Effector CD4-positive, alpha-beta T cell (primary cell): ENCODE results near the gene SV2B.

Experiments used
- DNase-seq: peaks from one replicate; pipeline ENCODE4 v3.0.0-alpha.2; 2020

SV2B gene

DNA sequence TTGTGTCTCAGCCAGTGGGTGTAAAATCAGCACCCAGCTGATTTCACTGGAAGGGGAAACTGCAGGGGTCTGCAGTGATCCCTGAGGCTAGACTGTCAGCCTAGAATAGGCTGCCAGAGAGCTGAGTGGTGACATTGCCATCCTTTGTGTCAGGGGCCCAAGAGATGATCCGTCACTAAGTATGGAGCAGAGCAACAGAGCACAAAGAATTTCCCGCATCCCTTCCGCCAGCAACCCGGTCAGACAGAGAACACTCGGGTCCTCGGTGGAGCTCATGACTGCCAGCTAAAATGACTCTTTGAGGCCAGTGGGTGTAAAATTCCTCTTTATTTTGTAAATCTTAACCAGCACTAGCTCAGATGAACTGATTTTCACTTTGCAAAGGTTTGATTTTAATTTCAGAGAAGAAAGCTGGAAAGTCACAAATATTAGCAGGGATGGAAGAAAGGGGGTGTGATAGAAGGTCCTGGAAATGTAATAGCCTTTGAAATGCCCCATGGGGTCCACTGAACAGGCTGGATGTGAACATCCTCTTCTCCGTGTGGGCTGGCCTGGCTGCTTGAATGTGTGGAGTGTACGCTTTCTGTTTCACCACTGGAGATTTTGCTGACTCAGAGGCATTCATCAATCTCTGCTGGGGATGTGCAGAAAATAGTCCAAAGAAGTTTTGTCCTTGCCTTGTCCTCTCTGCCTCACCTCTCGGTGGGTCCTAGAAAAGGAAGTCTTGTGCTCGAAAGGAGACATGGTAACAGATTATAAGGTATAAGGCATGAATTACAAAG, 138.8 kb downstream of the SV2B start:
- DNase-seq: no peak

DNA sequence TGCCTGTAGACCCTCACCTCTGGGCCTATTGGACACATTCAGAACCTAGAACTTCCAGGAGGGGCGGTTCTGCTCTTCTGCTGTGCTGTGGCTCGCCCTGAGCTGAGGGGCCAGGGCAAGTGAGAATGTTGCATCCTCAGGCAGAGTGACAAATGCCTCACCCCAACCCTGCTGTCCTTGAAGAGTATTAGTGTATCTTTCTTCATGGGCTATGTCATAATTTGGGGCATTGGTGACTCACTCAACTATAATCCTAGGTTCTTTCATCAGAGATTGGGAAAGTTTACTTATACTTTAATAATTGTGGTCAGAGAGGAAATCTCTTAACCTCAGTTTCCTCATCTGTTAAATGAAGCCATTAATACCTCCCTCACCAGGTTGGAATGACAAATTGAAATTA, 143.8 kb downstream of the SV2B start:
- no peak for DNase-seq

DNA sequence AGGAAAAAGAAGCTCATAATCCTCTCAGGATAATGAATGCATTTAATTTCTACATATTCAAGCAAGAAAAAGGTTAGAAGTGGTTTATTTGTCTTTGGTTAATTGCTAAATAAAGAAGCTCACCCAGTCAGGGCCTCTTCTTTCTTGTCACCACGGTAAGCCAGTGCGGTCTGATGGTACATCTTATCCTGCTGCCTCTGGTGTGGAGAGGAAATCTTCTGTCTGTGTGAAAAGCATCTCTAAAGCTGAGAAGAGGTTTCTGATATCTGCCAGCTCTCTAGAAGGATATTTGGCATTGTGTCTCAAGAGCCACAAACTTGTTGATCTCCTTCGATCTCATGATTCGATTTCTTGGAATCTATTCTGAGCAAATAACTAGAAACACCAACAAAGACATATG, 144.9 kb downstream of the SV2B start:
- DNase-seq: no peak

DNA sequence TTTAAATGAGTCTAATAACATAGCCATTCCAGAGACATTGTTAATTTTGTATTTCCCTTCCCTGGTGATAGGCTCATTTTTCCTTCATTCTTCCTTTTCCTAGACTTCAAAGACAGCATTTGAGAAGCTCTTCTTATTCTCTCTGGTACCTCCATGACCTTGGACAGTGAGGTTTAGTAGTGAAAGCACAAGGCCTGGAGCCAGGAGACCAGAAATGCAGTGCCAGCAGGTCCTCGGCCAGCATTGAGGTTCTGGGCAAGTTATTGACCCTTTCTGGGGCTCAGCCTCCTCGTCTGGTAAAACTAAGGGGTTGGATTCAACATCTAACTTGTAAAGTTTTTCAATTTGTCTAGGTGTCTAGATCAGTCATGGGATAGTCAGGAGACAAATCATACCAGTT, 146.9 kb downstream of the SV2B start:
- DNase-seq: no peak

DNA sequence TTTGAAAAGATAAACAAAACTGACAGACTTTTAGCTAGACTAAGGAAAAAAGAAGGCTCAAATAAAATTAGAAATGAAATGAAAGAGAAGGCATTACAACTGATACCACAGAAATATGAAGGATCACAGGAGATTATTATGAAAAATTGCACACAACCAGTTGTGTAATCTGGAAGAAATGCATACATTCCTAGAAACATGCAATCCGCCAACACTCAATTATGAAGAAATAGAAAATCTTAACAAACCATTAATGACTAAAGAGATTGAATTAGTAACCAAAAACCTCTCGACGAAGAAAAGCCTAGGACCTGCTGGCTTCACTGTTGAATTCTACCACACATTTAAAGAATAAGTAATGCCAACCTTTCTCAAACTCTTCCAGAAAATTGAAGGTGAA, 149.5 kb downstream of the SV2B start:
- no peak for DNase-seq

DNA sequence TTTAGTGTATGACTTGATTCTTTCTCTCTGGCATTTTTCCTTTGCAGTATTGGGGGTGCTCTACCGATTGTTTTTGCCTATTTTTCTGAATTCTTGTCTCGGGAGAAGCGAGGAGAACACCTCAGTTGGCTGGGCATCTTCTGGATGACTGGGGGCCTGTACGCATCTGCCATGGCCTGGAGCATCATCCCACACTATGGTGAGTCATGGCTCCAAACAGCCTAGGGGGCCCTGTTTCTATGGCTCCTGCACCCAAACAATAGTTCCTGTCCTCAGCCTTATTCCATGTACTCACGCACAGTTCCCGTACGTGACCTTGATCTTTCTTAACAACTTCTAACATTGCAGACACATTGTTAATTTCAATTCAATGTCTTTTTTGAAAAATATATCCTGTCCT, 152.3 kb downstream of the SV2B start:
- no peak for DNase-seq

DNA sequence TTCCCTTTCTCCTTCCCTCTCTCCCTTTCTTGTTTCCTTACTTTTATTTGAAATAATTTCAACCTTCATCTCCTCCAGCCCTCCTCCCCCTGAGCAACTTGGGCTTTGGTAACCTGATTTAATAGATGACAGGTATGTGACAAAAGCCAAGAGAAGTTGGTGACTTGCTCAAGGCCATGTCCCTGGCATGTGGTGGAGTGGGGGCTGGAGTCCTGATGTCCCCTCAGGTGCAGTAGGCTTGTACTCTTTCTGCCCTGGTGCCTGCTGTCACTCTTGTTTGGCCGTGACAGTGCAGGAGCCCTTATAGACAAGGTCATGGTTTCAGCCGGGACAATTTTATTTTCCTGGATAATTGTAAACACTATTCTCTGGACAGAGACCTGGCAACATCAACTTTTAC, 152.7 kb downstream of the SV2B start:
- DNase-seq: no peak

DNA sequence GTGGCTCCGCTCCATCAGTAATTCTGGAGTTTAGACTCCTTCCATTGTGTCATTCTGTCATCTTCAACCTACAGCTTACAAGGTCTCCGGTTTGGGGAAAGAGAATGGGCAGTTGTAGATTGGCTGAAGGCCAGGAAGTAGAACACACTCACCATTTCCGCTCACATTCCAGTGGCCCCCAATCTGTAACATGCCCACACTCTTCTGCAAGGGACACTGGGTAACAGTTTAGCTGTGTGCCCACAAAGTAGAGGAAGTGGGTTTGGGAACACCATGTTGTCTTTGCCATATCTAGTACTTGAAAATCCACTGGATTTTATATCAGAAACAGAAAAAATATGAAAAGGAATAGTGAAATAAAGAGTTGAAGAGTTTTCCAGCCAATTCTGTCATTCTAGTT, 153.5 kb downstream of the SV2B start:
- no peak for DNase-seq

DNA sequence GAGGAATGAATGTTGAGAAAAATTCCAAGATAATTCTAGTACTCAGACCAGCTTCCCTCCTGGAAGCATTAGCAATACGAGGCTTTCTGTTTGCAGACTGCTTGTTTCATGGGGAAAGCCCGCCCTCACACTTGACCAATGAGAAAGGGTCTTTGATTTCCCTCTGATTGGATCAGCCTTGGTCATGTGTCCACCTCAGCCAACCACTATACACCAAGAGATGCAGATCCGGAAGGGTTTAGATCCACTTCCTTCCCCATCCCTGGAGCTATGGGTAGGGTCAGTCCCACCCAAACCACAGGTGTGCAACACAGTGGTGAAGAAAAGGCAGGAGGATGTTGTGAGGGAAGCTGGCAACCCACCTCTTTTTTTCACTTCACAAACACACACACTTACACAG, 154.7 kb downstream of the SV2B start:
- no peak for DNase-seq

DNA sequence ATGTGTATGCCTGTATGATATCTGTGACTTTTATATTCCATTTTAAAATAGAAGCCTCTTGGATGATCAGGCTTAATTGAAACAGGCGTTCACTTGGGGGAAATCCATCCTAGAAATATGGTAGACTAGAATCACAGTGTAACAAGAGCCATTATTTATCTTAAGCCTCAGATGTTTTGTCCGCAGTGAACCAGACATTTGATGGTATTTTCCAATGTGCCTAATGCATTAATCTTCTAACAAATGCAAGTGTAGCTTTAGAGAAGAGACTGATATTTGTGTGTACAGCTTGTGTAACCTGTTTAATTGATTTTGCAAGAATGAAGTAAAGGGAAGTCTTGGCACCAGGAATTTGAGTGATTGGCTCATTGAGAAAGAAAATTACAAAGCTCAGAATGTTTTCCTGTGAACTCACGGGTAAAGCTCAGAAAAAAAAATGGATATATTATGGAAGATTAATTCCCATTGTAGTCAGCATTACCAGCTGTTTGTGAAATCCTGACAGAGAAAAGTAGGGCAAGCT, 155.7 kb downstream of the SV2B start:
- no peak for DNase-seq

DNA sequence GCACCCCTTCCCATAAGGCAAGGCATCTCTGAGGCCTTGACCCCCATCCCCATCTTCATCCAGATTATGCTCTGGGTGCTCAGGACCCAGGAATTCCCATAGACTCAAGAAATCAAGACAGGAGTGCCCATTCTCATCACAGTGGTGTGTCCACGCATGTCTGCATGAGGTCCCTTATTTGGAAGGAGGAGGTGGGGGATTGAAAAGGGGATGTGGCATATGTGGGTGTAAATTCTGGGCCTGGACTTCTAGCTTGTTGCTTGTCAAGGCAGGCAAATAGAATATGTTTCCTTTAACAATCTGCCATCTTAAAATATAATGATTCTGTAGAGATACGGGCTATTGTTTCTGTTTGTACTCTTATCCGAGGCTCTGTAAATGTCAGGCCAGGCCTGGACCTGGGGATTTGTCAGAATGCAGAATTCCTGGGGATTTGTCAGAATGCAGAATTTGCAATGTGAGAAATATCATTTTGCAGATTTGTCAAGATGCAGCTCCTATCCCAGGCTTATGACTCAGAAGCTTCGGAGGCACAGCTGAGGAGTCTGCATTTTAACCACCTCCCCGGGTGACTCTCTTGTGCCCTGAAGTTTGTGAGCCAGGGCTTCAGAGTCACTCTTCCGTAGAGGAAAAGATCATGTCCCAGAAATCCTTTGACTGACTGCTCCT, 157.8 kb downstream of the SV2B start:
- no peak for DNase-seq

DNA sequence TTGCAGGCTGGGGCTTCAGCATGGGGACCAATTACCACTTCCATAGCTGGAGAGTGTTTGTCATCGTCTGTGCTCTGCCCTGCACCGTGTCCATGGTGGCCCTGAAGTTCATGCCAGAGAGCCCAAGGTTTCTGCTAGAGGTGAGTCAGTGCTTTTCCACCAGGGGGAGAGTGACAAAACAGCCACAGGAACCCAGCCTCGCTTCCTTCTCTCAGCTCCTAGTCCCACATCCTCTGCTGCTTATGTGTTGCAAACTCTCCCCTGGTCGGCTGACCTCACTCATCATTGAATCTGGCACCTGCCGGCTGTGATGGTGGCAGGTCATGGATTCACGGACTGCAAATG, 158.3 kb downstream of the SV2B start:
- DNase-seq: no peak

DNA sequence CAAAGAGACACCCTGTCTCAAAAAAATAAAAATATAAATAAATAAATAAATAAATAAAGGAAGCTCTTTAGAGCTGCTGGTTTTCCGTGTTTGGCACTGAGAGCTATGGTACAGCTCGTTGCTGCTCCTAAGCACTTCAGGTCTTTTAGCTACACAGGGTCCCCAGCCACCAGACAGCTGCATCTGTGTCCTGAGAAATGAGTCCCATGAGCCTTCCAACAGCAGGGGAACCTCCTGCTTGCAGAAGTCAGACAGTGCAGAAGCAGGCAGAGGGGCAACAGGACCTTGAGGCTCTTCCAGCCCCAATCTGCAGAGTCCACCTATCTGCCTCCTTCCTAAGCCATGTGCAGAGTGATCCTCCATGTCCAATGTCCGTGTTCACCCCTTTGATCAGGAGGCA, 159.0 kb downstream of the SV2B start:
- no peak for DNase-seq

DNA sequence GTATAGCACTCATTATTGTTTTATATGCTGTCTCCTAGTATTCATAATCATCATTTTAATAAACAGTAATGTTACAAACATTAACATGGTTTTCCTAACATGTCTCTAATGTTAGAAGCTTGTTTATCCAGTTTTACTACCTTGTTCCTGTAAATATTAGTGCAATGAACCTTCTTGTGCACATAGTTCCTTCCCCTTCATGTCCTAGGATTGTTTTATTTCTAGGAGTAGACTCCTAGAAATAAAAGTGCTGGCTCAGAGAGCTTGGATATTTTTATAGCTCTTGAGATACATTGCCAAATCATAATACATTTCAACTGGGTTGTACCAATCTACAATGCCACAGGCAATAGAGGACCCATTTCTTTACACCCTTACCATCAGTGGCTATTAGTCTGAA, 161.3 kb downstream of the SV2B start:
- DNase-seq: no peak

DNA sequence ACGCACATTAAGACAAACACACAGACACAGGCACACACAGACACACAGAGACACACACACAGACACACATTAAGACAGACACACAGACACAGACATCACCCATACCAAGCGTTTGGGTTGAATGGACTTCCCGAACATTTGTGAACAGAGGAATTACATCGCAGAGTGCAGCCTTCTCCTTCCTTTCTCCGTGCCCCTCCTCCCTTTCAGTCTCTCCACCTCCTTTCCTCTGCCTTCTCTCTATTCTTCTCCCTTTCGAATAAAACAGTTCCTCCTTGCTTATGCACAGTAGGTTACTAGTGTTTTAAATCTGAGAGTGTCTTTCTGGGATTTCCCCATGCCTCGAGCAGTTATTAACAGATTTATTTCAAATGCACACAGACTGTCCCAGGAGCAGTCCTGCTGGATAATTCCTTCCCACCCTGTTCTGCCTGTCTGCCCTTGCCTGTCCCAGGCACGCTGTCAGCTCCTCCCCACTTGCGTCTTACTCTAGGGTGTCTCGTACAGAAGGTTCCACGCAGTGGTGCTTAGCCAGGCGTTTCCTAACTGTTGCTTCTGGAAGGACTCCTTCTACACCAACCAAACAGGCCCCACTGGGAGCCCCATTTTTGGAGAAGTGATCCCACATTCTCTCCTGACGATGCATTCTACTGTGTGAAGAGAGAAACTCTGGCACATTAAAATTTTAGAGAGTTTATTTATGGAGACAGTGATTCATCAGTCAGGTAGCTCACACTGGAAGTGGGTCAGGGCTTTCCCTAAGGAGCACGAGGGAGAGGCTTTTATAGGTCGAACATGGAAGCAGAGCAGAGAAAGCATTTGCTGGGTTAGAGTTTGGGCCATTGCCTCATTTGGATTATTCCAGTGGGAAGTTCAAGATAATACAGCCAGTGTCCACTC, 163.8 kb downstream of the SV2B start:
- DNase-seq: no peak

DNA sequence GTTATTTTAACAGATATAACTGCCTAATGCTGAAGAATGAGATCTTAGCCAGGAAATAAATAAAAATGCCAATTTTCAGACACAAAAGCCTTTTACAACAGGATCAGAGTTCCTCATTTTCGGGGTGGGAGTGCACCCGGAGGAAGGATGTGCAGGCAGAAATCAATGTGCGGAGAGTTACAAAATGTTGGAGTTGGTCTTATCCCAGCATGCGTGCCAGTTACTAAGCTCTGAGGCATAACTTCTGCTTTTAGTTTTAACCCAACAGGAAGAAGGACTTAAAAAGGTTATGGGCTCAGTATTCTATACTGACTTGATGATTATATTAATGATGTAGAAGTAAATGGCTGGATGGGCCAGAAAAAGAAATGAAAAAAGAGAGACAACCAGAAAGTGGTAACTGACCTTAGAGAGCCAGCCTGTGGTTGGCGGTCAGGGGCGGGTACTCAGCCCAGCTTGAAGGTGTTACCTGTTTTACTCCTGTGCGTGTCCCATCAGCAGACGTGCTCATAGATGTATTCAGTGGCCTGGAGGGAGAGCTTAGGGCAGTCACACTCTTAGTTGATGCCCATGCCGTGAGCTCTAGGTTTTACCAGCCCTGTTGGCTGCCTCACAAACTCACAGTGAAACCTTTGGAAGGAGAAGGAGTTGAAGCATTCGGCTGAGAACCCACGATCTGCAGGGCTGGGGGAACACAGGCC, 164.7 kb downstream of the SV2B start:
- no peak for DNase-seq

DNA sequence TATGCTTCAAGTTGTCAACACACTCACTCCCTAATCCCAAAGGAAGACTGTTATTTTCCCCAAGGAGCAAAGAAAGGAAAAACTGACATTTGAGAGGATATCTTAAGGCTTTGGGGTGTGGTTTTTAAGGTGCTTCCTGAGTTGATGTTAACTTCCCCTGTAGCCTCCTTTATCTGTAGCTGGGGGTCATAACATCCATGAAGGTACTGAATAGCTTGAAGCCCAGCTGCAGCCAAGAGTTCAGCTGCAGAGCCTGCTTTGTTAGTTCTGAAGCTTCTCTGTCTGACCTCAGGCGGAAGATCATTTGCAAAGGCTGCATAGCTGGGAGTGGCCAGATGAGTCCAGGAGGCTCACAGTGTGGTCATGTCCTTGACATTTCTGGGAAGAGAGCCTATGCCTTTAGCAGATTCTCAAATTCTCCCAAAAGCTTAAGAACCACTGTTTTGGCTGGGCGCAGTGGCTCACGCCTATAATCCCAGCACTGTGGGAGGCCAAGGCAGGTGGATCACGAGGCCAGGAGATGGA, 165.4 kb downstream of the SV2B start:
- no peak for DNase-seq

DNA sequence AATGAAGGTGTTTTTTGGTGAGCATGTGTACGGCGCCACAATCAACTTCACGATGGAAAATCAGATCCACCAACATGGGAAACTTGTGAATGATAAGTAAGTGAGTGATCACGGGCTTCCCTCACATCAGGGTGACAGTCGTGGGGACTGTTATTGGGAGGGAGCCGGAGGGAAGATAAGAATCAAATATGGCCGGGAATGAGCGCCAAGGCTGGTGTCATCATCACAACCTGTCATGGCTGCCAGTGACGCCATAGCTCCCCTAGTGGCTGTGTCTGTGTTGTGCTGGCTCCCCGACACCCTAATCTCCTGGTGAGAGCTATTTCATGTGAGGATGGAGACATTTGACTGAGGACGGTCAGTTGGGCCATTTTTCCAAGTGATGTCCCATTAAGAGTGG, 168.5 kb downstream of the SV2B start:
- no peak for DNase-seq

DNA sequence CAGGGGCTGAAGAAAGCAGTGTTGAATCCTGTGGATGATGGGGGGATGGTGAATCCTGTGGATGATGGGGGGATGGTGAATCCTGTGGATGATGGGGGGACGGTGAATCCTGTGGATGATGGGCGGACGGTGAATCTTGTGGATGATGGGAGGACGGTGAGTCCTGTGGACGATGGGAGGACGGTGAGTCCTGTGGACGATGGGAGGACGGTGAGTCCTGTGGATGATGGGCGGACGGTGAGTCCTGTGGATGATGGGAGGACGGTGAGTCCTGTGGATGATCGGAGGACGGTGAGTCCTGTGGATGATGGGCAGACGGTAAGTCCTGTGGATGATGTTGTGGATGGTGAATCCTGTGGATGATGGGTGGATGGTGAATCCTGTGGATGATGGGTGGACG, 170.7 kb downstream of the SV2B start:
- DNase-seq: no peak

DNA sequence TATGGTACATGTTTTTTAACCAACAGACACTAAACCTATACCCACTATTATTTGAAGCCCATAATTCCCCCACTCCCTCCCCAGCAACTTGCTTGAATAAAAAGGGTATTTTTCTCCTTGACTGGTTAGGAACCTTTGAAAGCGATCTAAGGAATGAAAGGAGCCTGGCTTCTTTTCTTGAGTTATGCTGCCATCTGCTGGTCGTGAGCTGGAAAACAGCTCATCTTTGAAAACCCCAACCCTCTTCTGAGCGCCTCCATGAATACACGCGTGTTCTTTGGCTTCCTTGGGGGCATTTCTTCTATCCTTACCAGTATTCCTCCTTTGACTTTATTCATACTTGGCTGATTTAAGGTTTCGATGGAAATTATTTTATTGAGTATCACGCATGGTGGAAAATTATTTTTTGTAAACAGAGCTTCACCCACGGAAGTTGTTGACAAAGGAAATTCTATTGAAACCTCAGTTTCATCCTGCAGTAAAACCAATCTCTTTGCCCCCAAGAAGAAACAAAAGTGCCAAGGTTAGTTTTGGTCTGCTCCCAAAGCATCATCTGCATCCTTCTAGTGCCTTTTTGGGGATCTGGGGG, 171.6 kb downstream of the SV2B start:
- DNase-seq: peak; percentile 46

DNA sequence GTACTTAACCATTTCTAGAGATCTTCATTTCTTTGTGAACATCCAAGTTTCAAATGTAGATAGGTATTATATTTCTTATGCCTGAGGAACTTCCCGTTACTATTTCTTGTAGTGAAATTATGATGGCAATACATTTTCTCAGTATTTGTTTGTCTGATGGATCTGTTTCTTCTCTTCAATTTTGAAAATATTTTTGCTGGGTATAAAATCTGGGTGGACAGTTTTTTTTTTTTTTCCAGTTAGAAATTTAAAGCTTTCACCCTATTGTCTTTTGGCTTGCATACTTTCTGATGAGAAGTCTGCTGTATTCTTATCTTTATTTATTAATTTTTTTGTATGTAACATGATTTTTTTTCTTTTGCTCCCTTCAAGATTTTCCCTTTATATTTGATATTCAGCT, 175.8 kb downstream of the SV2B start:
- no peak for DNase-seq

DNA sequence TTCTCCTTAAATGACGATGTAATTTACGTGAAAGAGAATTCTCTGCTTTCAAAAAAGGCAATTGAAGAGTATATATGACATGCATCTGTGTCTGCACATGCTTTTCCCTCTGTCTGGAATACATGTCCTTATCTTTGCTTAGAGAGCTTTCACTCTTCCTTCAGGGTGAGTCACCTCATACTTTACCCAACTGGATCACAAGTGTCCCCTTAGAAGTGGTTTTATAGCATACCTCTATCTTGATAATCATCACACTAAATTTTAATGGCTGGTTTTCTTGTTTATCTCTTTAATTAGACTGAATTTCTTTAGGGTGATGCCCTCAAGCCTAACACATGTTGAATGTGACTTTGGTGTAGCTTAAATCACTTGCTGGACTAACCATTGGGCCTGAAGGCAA, 178.9 kb downstream of the SV2B start:
- DNase-seq: no peak
